Coronary artery (tissue), 2 donors: ENCODE results near the gene HEG1.

ENCODE experiments used
- DNase-seq: peaks from one replicate; pipeline ENCODE4 v3.0.0-alpha.2; 2017; ENCODE audit warnings: low spot score
- H3K27ac ChIP-seq, 2 donors: fragments of 200-600 bp; sonication (generic); one replicate each; pipeline ENCODE4 v1.5.1; 2016 to 2019
- H3K4me3 ChIP-seq: fragments of 200-600 bp; sonication (generic); 2 replicates; pipeline ENCODE4 v1.5.1; 2016; ENCODE audit warnings: mild to moderate bottlenecking, moderate library complexity
- CTCF ChIP-seq: fragments of 200-600 bp; sonication (generic); IDR thresholded peaks from one replicate; pipeline ENCODE4 v1.5.1; 2019; ENCODE audit warnings: antibody characterized with exemption

Gene HEG1

GRCh38 chr3:125054449-125055329 lies 1.1 kb downstream of the HEG1 start:
- peak overlapping the region; percentile 90 to 99 for H3K27ac ChIP-seq
- TF ChIP-seq CTCF, result no peak
- peak overlapping the region; percentile 94 for H3K4me3 ChIP-seq
- peak; percentile 68 for DNase-seq

- DNase-seq, result no peak
- Histone ChIP-seq H3K27ac (peak overlapping the region; percentile 90 to 99), H3K4me3 (peak overlapping the region; percentile 94)
- TF ChIP-seq CTCF, result no peak
These were observed 1.7 kb downstream of the HEG1 start for GRCh38 chr3:125054062-125054448.

- H3K27ac ChIP-seq, result peak overlapping the region; percentile 90 to 99
- no peak for TF ChIP-seq CTCF
- DNase-seq, result no peak
- peak overlapping the region; percentile 94 for H3K4me3 ChIP-seq
These were observed 2.5 kb downstream of the HEG1 start for GRCh38 chr3:125053304-125053699.

- no peak for TF ChIP-seq CTCF
- no peak for DNase-seq
- Histone ChIP-seq H3K4me3 (peak overlapping the region; percentile 94), H3K27ac (peak overlapping the region; percentile 90 to 99)
These were observed 3.0 kb downstream of the HEG1 start for GRCh38 chr3:125052624-125053303.

- peak overlapping the region; percentile 94 for H3K4me3 ChIP-seq
- peak; percentile 85 for DNase-seq
- H3K27ac ChIP-seq, result peak overlapping the region; percentile 90 to 99
- no peak for TF ChIP-seq CTCF
These were observed 3.8 kb downstream of the HEG1 start for GRCh38 chr3:125051715-125052581.

GRCh38 chr3:125051205-125051604 lies 4.6 kb downstream of the HEG1 start:
- Histone ChIP-seq H3K27ac (peak overlapping the region; percentile 90 to 99), H3K4me3 (peak overlapping the region; percentile 94)
- no peak for TF ChIP-seq CTCF
- no peak for DNase-seq
